ENCODE data around the gene DCBLD1. TPM values are rescaled to one million over a fixed set of nuclear protein-coding genes. Genes with fewer than 3 reads are reported as not detected.

Gene DCBLD1
- total RNA-seq, 1 experiment from 2014 or later, result 19.5 TPM

- TF ChIP-seq, protein P1, sequence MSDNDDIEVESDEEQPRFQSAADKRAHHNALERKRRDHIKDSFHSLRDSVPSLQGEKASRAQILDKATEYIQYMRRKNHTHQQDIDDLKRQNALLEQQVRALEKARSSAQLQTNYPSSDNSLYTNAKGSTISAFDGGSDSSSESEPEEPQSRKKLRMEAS (IDR thresholded peaks at IDR 0.05), result no peak
- TF ChIP-seq ZFX (IDR thresholded peaks at IDR 0.05) (no peak), SP1 (IDR thresholded peaks at IDR 0.05; ENCODE audit: low read depth) (no peak), EGR1 (IDR thresholded peaks at IDR 0.05; ENCODE audit: low read depth) (no peak), EZH2 (IDR thresholded peaks at IDR 0.05) (no peak), CBX3 (IDR thresholded peaks at IDR 0.05; ENCODE audit: low read depth) (no peak), JUND (IDR thresholded peaks at IDR 0.05) (no peak)
Observed at GRCh38 chr6:117481926-117482239, 591 bp upstream of the DCBLD1 start (continued).

DNA sequence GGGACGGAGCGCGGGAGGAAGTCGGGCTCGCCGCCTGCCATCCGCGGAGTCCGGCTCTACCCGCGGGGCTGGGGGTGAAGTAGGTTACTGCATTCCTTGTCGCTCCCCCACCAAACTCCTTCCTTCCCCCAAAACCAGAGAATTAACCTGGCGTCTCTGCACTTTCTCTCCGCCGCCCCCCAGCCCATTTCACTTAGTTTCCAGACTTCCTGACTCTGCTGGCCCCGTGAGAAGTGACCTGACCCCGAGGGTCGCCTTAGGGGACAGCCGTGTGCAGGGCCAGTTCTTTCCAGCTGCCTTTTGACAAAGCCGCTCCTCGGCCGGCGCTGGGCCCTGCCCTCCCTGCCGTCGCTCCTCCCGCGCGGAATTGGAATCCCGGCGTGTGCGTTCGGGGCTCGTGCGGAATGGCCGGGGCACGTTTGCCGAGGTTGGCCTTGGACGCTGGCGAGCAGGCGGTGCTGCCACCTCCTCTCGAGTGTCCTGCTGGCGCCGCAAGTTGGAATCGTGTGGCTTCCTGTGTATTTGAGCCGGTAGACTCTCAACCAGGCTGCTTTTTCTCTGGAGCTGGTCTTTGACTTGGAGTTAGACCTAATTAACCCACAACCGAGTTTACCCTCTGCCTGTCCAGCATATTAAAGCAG, 650 bp downstream of the DCBLD1 start:
- Histone ChIP-seq H3K79me2 (ENCODE audit: insufficient read depth, low read length) (peaks cover 48% of the 10 kb centered on the region), H3K4me2 (ENCODE audit: low read length) (peak overlapping the region; percentile 86), H3K9ac (ENCODE audit: low read length) (peak overlapping the region; percentile 92), H3K27me3 (ENCODE audit: insufficient read depth, low read length) (no peaks in the 10 kb centered on the region), H3K4me3 (replicated peaks in 1 of 2; ENCODE audit: low read depth in 1 of 2, low read length in 2 of 2) (peak overlapping the region; percentile 86 to 88), H4K20me1 (ENCODE audit: insufficient read depth) (no peaks in the 10 kb centered on the region), H3K27ac (ENCODE audit: low read depth, low read length) (peak overlapping the region; percentile 88), H3K4me1 (ENCODE audit: control insufficient read depth in 1 of 2, insufficient read depth in 2 of 2, low read length in 2 of 2) (peaks cover 11 to 21% of the 10 kb centered on the region in 2 experiments; a peak in 3 of 4 replicates), H3K9me3 (ENCODE audit: control insufficient read depth in 1 of 2, insufficient read depth in 1 of 2, low read depth in 1 of 2, low read length in 2 of 2) (no peaks in the 10 kb centered on the region), H3K36me3 (ENCODE audit: control insufficient read depth in 1 of 2, insufficient read depth in 2 of 2, low read length in 2 of 2) (peaks cover 0 to 2% of the 10 kb centered on the region in 2 experiments; a peak in 1 of 4 replicates), H2AFZ (ENCODE audit: low read depth, low read length, poor library complexity, severe bottlenecking) (peak overlapping the region; percentile 4), H3K9me2 (ENCODE audit: insufficient read depth) (no peaks in the 10 kb centered on the region)
- RAD21 ChIA-PET (ENCODE audit: low non-redundant PET in 1 of 2, low total read pairs in 2 of 2, uncharacterized antibody in 2 of 2, unreplicated experiment in 2 of 2), result no interaction called here
- TF ChIP-seq SIN3A (IDR thresholded peaks at IDR 0.05; ENCODE audit: low read depth) (no peak), ZFX (IDR thresholded peaks at IDR 0.05) (peak; percentile 48; the same call in 1 of the 2 replicates)
- TF ChIP-seq, protein P1 (IDR thresholded peaks at IDR 0.05), result peak; percentile 71; the same call in 1 of the 2 replicates
- peak; percentile 41 for ATAC-seq
- TSS peak; percentile 44 for BruUV-seq (replicated peaks)
- intact Hi-C loops (cut with micrococcal nuclease), result loop anchor here (1.0 to 10.0 kb wide), 3 partner anchors 32 to 192 kb away; partner anchors contain the start of genes GOPC and NUS1
- POLR2A ChIA-PET, result interaction anchor here (1.8 to 2.2 kb wide), 2 partner anchors 10 to 119 kb away, joined by 6 read pairs; partner anchors contain the start of gene GOPC
- no peak for DNase-seq (ENCODE audit: low read depth, low spot score)
- CTCF ChIA-PET, result interaction anchor here (1.9 kb wide), 1 partner anchor 33 kb away, joined by 5 read pairs; no protein-coding TSS in a partner anchor
